ENCODE results near the gene PMF1. TPM values are rescaled to one million over a fixed set of nuclear protein-coding genes. Genes with fewer than 3 reads are reported as not detected.
"Not testable (repeated sequence)": the region's sequence is repeated elsewhere in the genome, so short reads cannot be mapped to it uniquely, and the experiment has no call there.

PMF1 gene
- total RNA-seq, 1 donor from 2014 or later, result 81.8 TPM

GRCh38 chr1:156172696-156173470 is 39.9 kb upstream of the PMF1 start:
- Histone ChIP-seq H3K27me3 (ENCODE audit: control insufficient read depth, insufficient read depth, low read length) (no peaks in the 10 kb centered on the region), H3K4me3 (ENCODE audit: low read depth, low read length) (no peak overlapping the region), H3K36me3 (ENCODE audit: control insufficient read depth, insufficient read depth, low read length) (no peaks in the 10 kb centered on the region)
- no peak for DNase-seq (ENCODE audit: low read depth)
- no peak for TF ChIP-seq CTCF (IDR thresholded peaks at IDR 0.05; ENCODE audit: insufficient read depth, low read length, poor library complexity, severe bottlenecking)

GRCh38 chr1:156176610-156177210 is 36.1 kb upstream of the PMF1 start:
- no peaks in the 10 kb centered on the region for H3K36me3 ChIP-seq (ENCODE audit: control insufficient read depth, insufficient read depth, low read length)
- H3K4me3 ChIP-seq (ENCODE audit: low read depth, low read length), result no peak overlapping the region
- TF ChIP-seq CTCF (IDR thresholded peaks at IDR 0.05; ENCODE audit: insufficient read depth, low read length, poor library complexity, severe bottlenecking), result no peak
- H3K27me3 ChIP-seq (ENCODE audit: control insufficient read depth, insufficient read depth, low read length), result no peaks in the 10 kb centered on the region
- no peak for DNase-seq (ENCODE audit: low read depth)

GRCh38 chr1:156177919-156178654 is 34.7 kb upstream of the PMF1 start:
- no peaks in the 10 kb centered on the region for H3K27me3 ChIP-seq (ENCODE audit: control insufficient read depth, insufficient read depth, low read length)
- DNase-seq (ENCODE audit: low read depth), result no peak
- H3K4me3 ChIP-seq (ENCODE audit: low read depth, low read length), result no peak overlapping the region
- no peak for TF ChIP-seq CTCF (IDR thresholded peaks at IDR 0.05; ENCODE audit: insufficient read depth, low read length, poor library complexity, severe bottlenecking)
- no peaks in the 10 kb centered on the region for H3K36me3 ChIP-seq (ENCODE audit: control insufficient read depth, insufficient read depth, low read length)

- Histone ChIP-seq H3K27me3 (ENCODE audit: control insufficient read depth, insufficient read depth, low read length) (no peaks in the 10 kb centered on the region), H3K36me3 (ENCODE audit: control insufficient read depth, insufficient read depth, low read length) (no peaks in the 10 kb centered on the region), H3K4me3 (ENCODE audit: low read depth, low read length) (no peak overlapping the region)
- TF ChIP-seq CTCF (IDR thresholded peaks at IDR 0.05; ENCODE audit: insufficient read depth, low read length, poor library complexity, severe bottlenecking), result no peak
- no peak for DNase-seq (ENCODE audit: low read depth)
Measured at GRCh38 chr1:156180471-156180870, 32.3 kb upstream of the PMF1 start.

GRCh38 chr1:156181391-156181924 is 31.3 kb upstream of the PMF1 start:
- not testable (repeated sequence) for H3K4me3 ChIP-seq (ENCODE audit: low read depth, low read length); H3K36me3 ChIP-seq (ENCODE audit: control insufficient read depth, insufficient read depth, low read length); DNase-seq (ENCODE audit: low read depth); H3K27me3 ChIP-seq (ENCODE audit: control insufficient read depth, insufficient read depth, low read length)

GRCh38 chr1:156182010-156182779 is 30.6 kb upstream of the PMF1 start:
- not testable (repeated sequence) for H3K36me3 ChIP-seq (ENCODE audit: control insufficient read depth, insufficient read depth, low read length); H3K4me3 ChIP-seq (ENCODE audit: low read depth, low read length); DNase-seq (ENCODE audit: low read depth); H3K27me3 ChIP-seq (ENCODE audit: control insufficient read depth, insufficient read depth, low read length)

GRCh38 chr1:156186347-156187177 is 26.2 kb upstream of the PMF1 start:
- not testable (repeated sequence) for H3K36me3 ChIP-seq (ENCODE audit: control insufficient read depth, insufficient read depth, low read length); H3K27me3 ChIP-seq (ENCODE audit: control insufficient read depth, insufficient read depth, low read length); DNase-seq (ENCODE audit: low read depth); H3K4me3 ChIP-seq (ENCODE audit: low read depth, low read length)

GRCh38 chr1:156190265-156190664 is 22.5 kb upstream of the PMF1 start:
- H3K27me3 ChIP-seq (ENCODE audit: control insufficient read depth, insufficient read depth, low read length); H3K36me3 ChIP-seq (ENCODE audit: control insufficient read depth, insufficient read depth, low read length); DNase-seq (ENCODE audit: low read depth); H3K4me3 ChIP-seq (ENCODE audit: low read depth, low read length): not testable (repeated sequence)
